H9 (cell line): ENCODE data around the gene MBP. TPM values are rescaled to one million over a fixed set of nuclear protein-coding genes. Genes with fewer than 3 reads are reported as not detected.

Experiments used
- DNase-seq: peaks from one replicate; pipeline ENCODE4 v3.0.0-alpha.2; 2017
- H2AFZ ChIP-seq: one replicate; pipeline ENCODE4 v1.6.1; 2013; ENCODE audit warnings: mild to moderate bottlenecking, low read length, control low read depth, moderate library complexity
- H2AK5ac ChIP-seq: 2 replicates; pipeline ENCODE4 v1.6.1; 2013; ENCODE audit warnings: low read length, control low read depth, mixed read lengths; ENCODE audit not compliant: insufficient read length
- H2BK120ac ChIP-seq: one replicate; pipeline ENCODE4 v1.6.1; 2013; ENCODE audit warnings: low read depth, mild to moderate bottlenecking, low read length, control low read depth, inconsistent platforms; ENCODE audit not compliant: poor library complexity, severe bottlenecking
- H2BK12ac ChIP-seq: 2 replicates; pipeline ENCODE4 v1.6.1; 2013; ENCODE audit warnings: low read length, control low read depth, mixed read lengths, low read depth; ENCODE audit not compliant: insufficient read length
- H2BK15ac ChIP-seq: 2 replicates; pipeline ENCODE4 v1.6.1; 2013; ENCODE audit warnings: low read depth, low read length, control low read depth
- H2BK20ac ChIP-seq: one replicate; pipeline ENCODE4 v1.6.1; 2013; ENCODE audit warnings: low read depth, mild to moderate bottlenecking, low read length, control low read depth, inconsistent platforms; ENCODE audit not compliant: poor library complexity, severe bottlenecking
- H2BK5ac ChIP-seq: 2 replicates; pipeline ENCODE4 v1.6.1; 2013; ENCODE audit warnings: low read length, control low read depth, mixed read lengths; ENCODE audit not compliant: insufficient read length
- H3K14ac ChIP-seq: 2 replicates; pipeline ENCODE4 v1.6.1; 2013; ENCODE audit warnings: low read length, control low read depth; ENCODE audit not compliant: insufficient read depth
- H3K18ac ChIP-seq: 2 replicates; pipeline ENCODE4 v1.6.1; 2013; ENCODE audit warnings: low read depth, mild to moderate bottlenecking, mixed read lengths, low read length, control low read depth; ENCODE audit not compliant: insufficient read length
- H3K23ac ChIP-seq: 2 replicates; pipeline ENCODE4 v1.6.1; 2013; ENCODE audit warnings: low read length, control low read depth, mixed read lengths, low read depth; ENCODE audit not compliant: insufficient read length
- H3K23me2 ChIP-seq: 2 replicates; pipeline ENCODE4 v1.6.1; 2013; ENCODE audit warnings: low read depth, mild to moderate bottlenecking, mixed read lengths, low read length, control low read depth; ENCODE audit not compliant: insufficient read length, poor library complexity, severe bottlenecking
- H3K27ac ChIP-seq: 2 replicates; pipeline ENCODE4 v1.5.1; 2013; ENCODE audit warnings: low read length, control low read depth, mixed read lengths, low read depth; ENCODE audit not compliant: insufficient read length
- H3K27me3 ChIP-seq: 2 replicates; pipeline ENCODE4 v1.6.1; 2013; ENCODE audit warnings: low read length, control low read depth, inconsistent platforms; ENCODE audit not compliant: insufficient read depth
- H3K4ac ChIP-seq: 2 replicates; pipeline ENCODE4 v1.6.1; 2013; ENCODE audit warnings: low read depth, mild to moderate bottlenecking, control low read depth, inconsistent platforms, low read length, moderate library complexity
- H3K4me1 ChIP-seq: 2 replicates; pipeline ENCODE4 v1.6.1; 2013; ENCODE audit warnings: low read length, control low read depth, inconsistent platforms; ENCODE audit not compliant: insufficient read depth
- H3K4me2 ChIP-seq: 2 replicates; pipeline ENCODE4 v1.6.1; 2013; ENCODE audit warnings: low read length, control low read depth, mixed read lengths; ENCODE audit not compliant: insufficient read length, insufficient read depth
- H3K56ac ChIP-seq: 2 replicates; pipeline ENCODE4 v1.6.1; 2013; ENCODE audit warnings: low read depth, mild to moderate bottlenecking, mixed read lengths, low read length, control low read depth; ENCODE audit not compliant: insufficient read length
- H3K79me1 ChIP-seq: 2 replicates; pipeline ENCODE4 v1.6.1; 2013; ENCODE audit warnings: low read depth, mild to moderate bottlenecking, moderate library complexity, low read length, control low read depth, inconsistent platforms; ENCODE audit not compliant: insufficient read depth, poor library complexity, severe bottlenecking
- H3K79me2 ChIP-seq: 2 replicates; pipeline ENCODE4 v1.6.1; 2013; ENCODE audit warnings: low read length, control low read depth, inconsistent platforms; ENCODE audit not compliant: insufficient read depth
- H3K9ac ChIP-seq: 2 replicates; pipeline ENCODE4 v1.6.1; 2013; ENCODE audit warnings: low read length, control low read depth, mixed read lengths; ENCODE audit not compliant: insufficient read length; ENCODE audit errors: extremely low read depth
- H3K9me3 ChIP-seq: one replicate; pipeline ENCODE4 v1.6.1; 2013; ENCODE audit warnings: low read depth, low read length, inconsistent platforms; ENCODE audit not compliant: control insufficient read depth
- H3T11ph ChIP-seq: one replicate; pipeline ENCODE4 v1.6.1; 2013; ENCODE audit warnings: mild to moderate bottlenecking, low read length, control low read depth, inconsistent platforms
- H4K20me1 ChIP-seq: one replicate; pipeline ENCODE4 v1.6.1; 2013; ENCODE audit not compliant: control insufficient read depth, insufficient read length, insufficient read depth
- H4K5ac ChIP-seq: 2 replicates; pipeline ENCODE4 v1.6.1; 2013; ENCODE audit warnings: low read depth, mild to moderate bottlenecking, mixed read lengths, low read length, control low read depth; ENCODE audit not compliant: insufficient read length
- H4K8ac ChIP-seq: replicated peaks from 2 replicates; pipeline ENCODE4 v1.6.1; 2013; ENCODE audit warnings: low read length, control low read depth, mixed read lengths, low read depth; ENCODE audit not compliant: insufficient read length
- H4K91ac ChIP-seq: 2 replicates; pipeline ENCODE4 v1.6.1; 2013; ENCODE audit warnings: low read depth, mild to moderate bottlenecking, moderate library complexity, mixed read lengths, low read length, control low read depth; ENCODE audit not compliant: insufficient read length
- H3K27ac Mint-ChIP-seq, 3 experiments: 2 replicates in 2 of 3; 3 replicates in 1 of 3; pipeline ENCODE4 v1.8.0; 2020 to 2021; ENCODE audit warnings: mixed read lengths in 3 of 3, mild to moderate bottlenecking in 1 of 3, moderate library complexity in 1 of 3
- H3K27me3 Mint-ChIP-seq: 2 replicates; pipeline ENCODE4 v1.8.0; 2021; ENCODE audit warnings: low read depth, mild to moderate bottlenecking, moderate library complexity, mixed read lengths
- H3K36me3 Mint-ChIP-seq, 3 experiments: 2 replicates in 2 of 3; 3 replicates in 1 of 3; pipeline ENCODE4 v1.8.0; 2020 to 2021; ENCODE audit warnings: low read depth in 3 of 3, mixed read lengths in 3 of 3; ENCODE audit not compliant: insufficient read depth in 1 of 3
- H3K4me1 Mint-ChIP-seq, 2 experiments: 2 replicates each; pipeline ENCODE4 v1.8.0; 2020; ENCODE audit warnings: mixed read lengths in 2 of 2
- H3K4me3 Mint-ChIP-seq, 2 experiments: 2 replicates in 1 of 2; 3 replicates in 1 of 2; pipeline ENCODE4 v1.8.0; 2020 to 2021; ENCODE audit warnings: mild to moderate bottlenecking in 2 of 2, mixed read lengths in 2 of 2, moderate library complexity in 1 of 2
- H3K9me3 Mint-ChIP-seq, 2 experiments: 2 replicates in 1 of 2; 3 replicates in 1 of 2; pipeline ENCODE4 v1.8.0; 2020; ENCODE audit warnings: mild to moderate bottlenecking in 2 of 2, mixed read lengths in 2 of 2, moderate library complexity in 1 of 2
- CTCF ChIP-seq: fragments of 200-600 bp; sonication (generic); conservative IDR thresholded peaks from 3 replicates; pipeline ENCODE4 v1.8.0; 2021; ENCODE audit warnings: antibody characterized with exemption, mild to moderate bottlenecking
- WGBS: extraction: QIAGEN DNeasy Blood & Tissue Kit; methylation state at CpG from one replicate; pipeline ENCODE4 v1.1.7; 2013; ENCODE audit warnings: missing lambda C conversion rate, low lambda C conversion rate, mixed read lengths; ENCODE audit not compliant: insufficient read length; ENCODE audit errors: extremely low coverage; 5-methylcytosine and 5-hydroxymethylcytosine counted together
- total RNA-seq: library from RNA; stranded (reverse); gene quantifications from 2 replicates; pipeline ENCODE4 v1.2.1, GENCODE V29; 2021

Gene MBP
- total RNA-seq, 1 experiment from 2014 or later = 8.6 TPM

GRCh38 chr18:77052983-77053309 is 79.6 kb downstream of the MBP start:
- Histone ChIP-seq H3K18ac (no peak overlapping the region), H3K14ac (no peak overlapping the region), H4K20me1 (no peaks in the 10 kb centered on the region), H3K23ac (no peak overlapping the region), H3T11ph (no peak overlapping the region), H2BK12ac (no peak overlapping the region), H3K79me1 (no peaks in the 10 kb centered on the region), H3K4me2 (no peak overlapping the region), H3K56ac (no peak overlapping the region), H2AK5ac (no peak overlapping the region), H3K4me1 (peaks cover 2% of the 10 kb centered on the region; the same call in 1 of the 2 replicates), H3K79me2 (no peaks in the 10 kb centered on the region), H3K9ac (no peak overlapping the region), H3K9me3 (no peaks in the 10 kb centered on the region), H3K4ac (no peak overlapping the region), H2BK15ac (no peak overlapping the region), H3K27ac (no peak overlapping the region), H2BK20ac (no peak overlapping the region), H2BK5ac (no peak overlapping the region), H3K27me3 (no peaks in the 10 kb centered on the region), H4K91ac (no peak overlapping the region), H2AFZ (no peak overlapping the region), H3K23me2 (no peaks in the 10 kb centered on the region), H4K5ac (no peak overlapping the region), H4K8ac (no peak overlapping the region), H2BK120ac (no peak overlapping the region)
- Mint-ChIP-seq H3K4me1 (peaks cover 35 to 37% of the 10 kb centered on the region in 2 experiments), H3K4me3 (no peak overlapping the region), H3K9me3 (no peaks in the 10 kb centered on the region), H3K27me3 (peaks cover 11% of the 10 kb centered on the region), H3K27ac (peak overlapping the region in 1 of 3 experiments; percentile 33; a peak in 2 of 7 replicates), H3K36me3 (no peaks in the 10 kb centered on the region)
- TF ChIP-seq CTCF = no peak
- no CpG with 5 or more reads among the region's 5 CpGs for WGBS
- DNase-seq = no peak
